GM19395 (cell line): ENCODE results near the gene NDST3.

ENCODE experiments used
- ATAC-seq: cut with Tn5 transposase; IDR thresholded peaks from one replicate; pipeline ENCODE4 v1.9.1; 2021; ENCODE audit warnings: mild to moderate bottlenecking, moderate library complexity; ENCODE audit not compliant: unreplicated experiment

NDST3 gene

GRCh38 chr4:118307643-118308042 is 273.4 kb downstream of the NDST3 start:
- no peak for ATAC-seq
